ENCODE results near the gene CYSRT1. TPM values are rescaled to one million over a fixed set of nuclear protein-coding genes. Genes with fewer than 3 reads are reported as not detected.

CYSRT1 gene
- total and polyA plus RNA-seq, 2 donors (not counting 3 experiments of a cell fraction or from before 2014, with no cell fraction given): 0.44 to 1.1 TPM

DNA sequence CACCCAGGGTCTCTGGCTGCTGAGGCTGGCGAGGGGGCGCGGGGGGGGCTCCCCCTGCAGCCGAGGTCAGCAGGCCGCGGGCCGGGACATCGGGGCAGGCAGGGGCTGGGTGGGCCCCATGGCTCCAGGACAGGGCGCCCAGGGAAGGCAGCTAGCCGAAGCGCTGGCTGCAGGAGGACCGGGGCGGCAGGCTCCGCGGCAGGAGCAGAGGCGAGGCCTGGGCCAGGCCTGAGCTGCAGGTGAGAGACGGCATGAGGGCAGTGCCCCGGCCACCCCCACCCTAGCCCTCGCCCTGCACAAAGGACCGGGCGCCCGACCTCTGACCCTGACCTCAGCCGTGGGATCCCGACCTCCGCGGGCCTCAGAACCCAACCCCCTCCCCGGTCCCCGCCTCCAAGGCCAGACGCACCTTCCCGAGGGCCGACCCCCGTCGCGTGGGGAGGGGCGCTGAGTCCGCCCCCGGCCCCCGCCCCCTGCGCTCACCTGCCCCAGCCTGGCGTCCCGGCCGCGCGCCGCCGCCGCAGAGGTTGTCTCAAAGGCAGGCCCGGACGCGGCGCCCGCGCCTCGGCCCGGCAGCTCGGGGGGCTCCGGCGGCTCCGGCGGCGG is 3.4 kb upstream of the CYSRT1 start:
- peaks cover 0 to 1% of the 10 kb centered on the region in 2 experiments for H3K36me3 ChIP-seq (ENCODE audit: control insufficient read depth in 2 of 2, extremely low read depth in 1 of 2, insufficient read depth in 2 of 2, low read length in 2 of 2)
- H3K4me3 ChIP-seq (replicated peaks in 1 of 3; ENCODE audit: insufficient read depth in 1 of 3, low read depth in 1 of 3, low read length in 3 of 3): peak overlapping the region in 1 of 3 experiments; percentile 44
- CTCF ChIA-PET: interaction anchor here (1.5 to 6.3 kb wide), 3 partner anchors 15 to 21 kb away, joined by 3 to 63 read pairs (median 9); partner anchors contain the start of genes NDOR1, TMEM203 and TPRN

More for the DNA sequence above, 3.4 kb upstream of the CYSRT1 start:
- no peaks in the 10 kb centered on the region for H3K27me3 ChIP-seq (ENCODE audit: control insufficient read depth in 2 of 2, insufficient read depth in 2 of 2, low read length in 2 of 2)
- TF ChIP-seq JUN (IDR thresholded peaks at IDR 0.05; ENCODE audit: borderline replicate concordance, insufficient read depth, insufficient read length, low read depth) (no peak), MYC (IDR thresholded peaks at IDR 0.05; ENCODE audit: low read depth, low read length) (no peak), FOS (IDR thresholded peaks at IDR 0.05; ENCODE audit: borderline replicate concordance, insufficient read depth, low read length) (no peak), GATA2 (IDR thresholded peaks at IDR 0.05; ENCODE audit: insufficient read depth, insufficient read length, low read depth, low read length) (no peak), EZH2 (IDR thresholded peaks at IDR 0.05; ENCODE audit: borderline replicate concordance, low read depth, low read length, severe bottlenecking) (no peak), POLR2AphosphoS5 (IDR thresholded peaks at IDR 0.05; ENCODE audit: insufficient read depth, low read depth, low read length) (no peak), POLR2A (IDR thresholded peaks at IDR 0.05; ENCODE audit: low read depth, low read length) (no peak), CTCF (IDR thresholded peaks at IDR 0.05; ENCODE audit: extremely low read depth in 1 of 2, insufficient read depth in 1 of 2, low read depth in 1 of 2, low read length in 2 of 2) (no peak)
- TF ChIP-seq, protein P1, sequence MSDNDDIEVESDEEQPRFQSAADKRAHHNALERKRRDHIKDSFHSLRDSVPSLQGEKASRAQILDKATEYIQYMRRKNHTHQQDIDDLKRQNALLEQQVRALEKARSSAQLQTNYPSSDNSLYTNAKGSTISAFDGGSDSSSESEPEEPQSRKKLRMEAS (IDR thresholded peaks at IDR 0.05; ENCODE audit: insufficient read depth, insufficient read length): no peak
- peaks cover 18% of the 10 kb centered on the region for H3K4me1 ChIP-seq (ENCODE audit: control insufficient read depth, extremely low read depth, insufficient read depth, low read length)
- H3K9me3 ChIP-seq (replicated peaks; ENCODE audit: control insufficient read depth, insufficient read depth, low read length): no peaks in the 10 kb centered on the region
- no TSS peak for BruUV-seq (replicated peaks)
- FAIRE-seq (no peak), DNase-seq (ENCODE audit: low read depth, low spot score) (no peak)
- no peak overlapping the region for H3K4me2 ChIP-seq (ENCODE audit: insufficient read depth, low read length)
- no peaks in the 10 kb centered on the region for H3K9me1 ChIP-seq (replicated peaks; ENCODE audit: control insufficient read depth, extremely low read depth, insufficient read depth, low read length)
- H3K79me2 ChIP-seq (ENCODE audit: control insufficient read depth, insufficient read depth, low read length): no peaks in the 10 kb centered on the region
- H2AFZ ChIP-seq (ENCODE audit: low read depth, low read length): no peak overlapping the region
- dilution Hi-C loops (cut with MboI; ENCODE audit: extremely low pct_ligation_motif_present, low sequenced_read_pairs): no loop called here
- H4K20me1 ChIP-seq (replicated peaks; ENCODE audit: control insufficient read depth, extremely low read depth, insufficient read depth, low read length): no peaks in the 10 kb centered on the region
- H3K27ac ChIP-seq (ENCODE audit: insufficient read depth, low read depth, low read length): no peak overlapping the region
- POLR2A ChIA-PET: interaction anchor here (0.5 kb wide), 1 partner anchor 74 kb away, joined by 5 read pairs; no protein-coding TSS in a partner anchor
- no peak overlapping the region for H3K9ac ChIP-seq (replicated peaks; ENCODE audit: extremely low read depth, insufficient read depth, low read length)
- intact Hi-C loops (cut with micrococcal nuclease): loop anchor here (2.0 kb wide), 1 partner anchor 15 kb away; no protein-coding TSS in a partner anchor
